Upper lobe of left lung (tissue), 6 donors: ENCODE data around the gene DIP2C. TPM values are rescaled to one million over a fixed set of nuclear protein-coding genes. Genes with fewer than 3 reads are reported as not detected.

Experiments used
- ATAC-seq, 2 donors: fragments of 200-7000 bp; cut with Tn5 transposase; one replicate each; pipeline ENCODE4 v1.9.1; 2022; ENCODE audit warnings: mild to moderate bottlenecking in 2 of 2, moderate library complexity in 2 of 2; ENCODE audit not compliant: low FRiP score in 2 of 2
- DNase-seq, 2 donors: peaks; one replicate each; pipeline ENCODE4 v3.0.0-alpha.2; 2019 to 2020
- H3K27ac ChIP-seq, 4 donors: fragments of 200-600 bp; sonication (generic); one replicate each; pipeline ENCODE4 v1.5.1; 2016 to 2019
- H3K27me3 ChIP-seq, 4 donors: fragments of 200-600 bp; sonication (generic); one replicate each; pipeline ENCODE4 v1.5.1; 2017 to 2019
- H3K36me3 ChIP-seq, 4 donors: fragments of 200-600 bp; sonication (generic); one replicate each; pipeline ENCODE4 v1.5.1; 2016 to 2019
- H3K4me1 ChIP-seq, 4 donors: fragments of 200-600 bp; sonication (generic); one replicate each; pipeline ENCODE4 v1.5.1; 2018 to 2019
- H3K4me3 ChIP-seq, 4 donors: fragments of 200-600 bp; sonication (generic); one replicate each; pipeline ENCODE4 v1.5.1; 2017 to 2019; ENCODE audit warnings: mild to moderate bottlenecking in 2 of 4, moderate library complexity in 1 of 4
- H3K9me3 ChIP-seq, 4 donors: fragments of 200-600 bp; sonication (generic); one replicate each; pipeline ENCODE4 v1.5.1; 2018 to 2019
- CTCF ChIP-seq, 6 experiments: fragments of 450-650 bp in 4 of 6; fragments of 200-600 bp in 2 of 6; sonication (generic) in 2 of 6; IDR thresholded peaks; one replicate each; pipeline ENCODE4 v1.5.1; 2016 to 2019; ENCODE audit warnings: antibody characterized with exemption in 6 of 6
- EP300 ChIP-seq, 4 donors: sonication (generic); formaldehyde crosslinking; IDR thresholded peaks; one replicate each; pipeline ENCODE4 v1.5.1; 2017; ENCODE audit warnings: antibody characterized with exemption in 4 of 4, control low read depth in 2 of 4
- POLR2A ChIP-seq, 4 donors: fragments of 450-650 bp; IDR thresholded peaks; one replicate each; pipeline ENCODE4 v1.5.1; 2016 to 2017; ENCODE audit warnings: antibody characterized with exemption in 4 of 4, mild to moderate bottlenecking in 2 of 4
- POLR2AphosphoS5 ChIP-seq, 2 donors: sonication (generic); formaldehyde crosslinking; IDR thresholded peaks; one replicate each; pipeline ENCODE4 v1.5.1; 2017; ENCODE audit warnings: antibody characterized with exemption in 2 of 2
- WGBS, 2 donors: methylation state at CpG; one replicate each; pipeline ENCODE4 v1.1.5; 2017 to 2018; 5-methylcytosine and 5-hydroxymethylcytosine counted together
- total RNA-seq, 6 donors: library from RNA; depleted of rRNA in 4 of 6; stranded (reverse); fragments of >200 nt in 4 of 6; gene quantifications; one replicate each; pipeline versions ENCODE4 v1.1.0 to v1.2.1, GENCODE V29; 2016 to 2021
- donor health status: DM: no; HTN: no; CAD: no; lungs with moderate emphysema.
- donor health status: DM: no; HTN: yes; CAD: no; lungs with severe emphysema.

Gene DIP2C
- total RNA-seq, 6 donors from 2014 or later = 11.6 to 32.5 (median 14.7) TPM

GRCh38 chr10:629186-629998 lies 60.1 kb downstream of the DIP2C start:
- Histone ChIP-seq H3K27ac (no peak overlapping the region), H3K4me3 (no peak overlapping the region), H3K36me3 (no peaks in the 10 kb centered on the region), H3K4me1 (peaks cover 0 to 6% (median 5%) of the 10 kb centered on the region in 4 donors), H3K9me3 (no peaks in the 10 kb centered on the region), H3K27me3 (no peaks in the 10 kb centered on the region)
- DNase-seq (no peak), ATAC-seq (no peak)
- WGBS, 2 donors = 80 to 85% methylated on average over 12 to 24 of the region's 25 CpGs
- no peak for TF ChIP-seq POLR2A (IDR thresholded peaks at IDR 0.05)
- no peak for TF ChIP-seq POLR2AphosphoS5 (IDR thresholded peaks at IDR 0.05)
- TF ChIP-seq EP300 (IDR thresholded peaks at IDR 0.05) = no peak
- TF ChIP-seq CTCF (IDR thresholded peaks at IDR 0.05) = no peak

- WGBS, 2 donors = 67 to 81% methylated on average over 17 to 19 of the region's 19 CpGs
- DNase-seq (no peak), ATAC-seq (no peak)
- Histone ChIP-seq H3K4me3 (no peak overlapping the region), H3K27ac (no peak overlapping the region), H3K4me1 (peaks cover 0 to 13% (median 8%) of the 10 kb centered on the region in 4 donors), H3K9me3 (no peaks in the 10 kb centered on the region), H3K27me3 (no peaks in the 10 kb centered on the region), H3K36me3 (no peaks in the 10 kb centered on the region)
- no peak for TF ChIP-seq POLR2A (IDR thresholded peaks at IDR 0.05)
- TF ChIP-seq EP300 (IDR thresholded peaks at IDR 0.05) = no peak
- no peak for TF ChIP-seq POLR2AphosphoS5 (IDR thresholded peaks at IDR 0.05)
- no peak for TF ChIP-seq CTCF (IDR thresholded peaks at IDR 0.05)
Observed at GRCh38 chr10:628386-629045, 61.0 kb downstream of the DIP2C start.

GRCh38 chr10:627032-627992 lies 62.2 kb downstream of the DIP2C start:
- Histone ChIP-seq H3K36me3 (no peaks in the 10 kb centered on the region), H3K4me1 (peaks cover 0 to 13% (median 8%) of the 10 kb centered on the region in 4 donors), H3K27me3 (no peaks in the 10 kb centered on the region), H3K9me3 (no peaks in the 10 kb centered on the region), H3K4me3 (no peak overlapping the region), H3K27ac (no peak overlapping the region)
- no peak for DNase-seq
- 93 to 94% methylated on average over 44 to 46 of the region's 46 CpGs for WGBS, 2 donors
- no peak for TF ChIP-seq POLR2AphosphoS5 (IDR thresholded peaks at IDR 0.05)
- TF ChIP-seq POLR2A (IDR thresholded peaks at IDR 0.05) = no peak
- TF ChIP-seq EP300 (IDR thresholded peaks at IDR 0.05) = no peak
- no peak for TF ChIP-seq CTCF (IDR thresholded peaks at IDR 0.05)
- no peak for ATAC-seq

- 89 to 92% methylated on average over 21 of the region's 21 CpGs for WGBS, 2 donors
- Histone ChIP-seq H3K9me3 (no peaks in the 10 kb centered on the region), H3K36me3 (no peaks in the 10 kb centered on the region), H3K4me1 (peaks cover 0 to 13% (median 8%) of the 10 kb centered on the region in 4 donors), H3K27me3 (no peaks in the 10 kb centered on the region), H3K4me3 (no peak overlapping the region), H3K27ac (peak overlapping the region in 1 of 4 donors; percentile 21)
- ATAC-seq (no peak), DNase-seq (no peak)
- TF ChIP-seq POLR2A (IDR thresholded peaks at IDR 0.05) (no peak), CTCF (IDR thresholded peaks at IDR 0.05) (no peak), POLR2AphosphoS5 (IDR thresholded peaks at IDR 0.05) (no peak), EP300 (IDR thresholded peaks at IDR 0.05) (no peak)
Observed at GRCh38 chr10:625751-626711, 63.4 kb downstream of the DIP2C start.
